Mucosa of rectum (tissue), 2 donors: Measurements from ENCODE around the gene CDK5RAP3.
"Not testable (repeated sequence)": the region's sequence is repeated elsewhere in the genome, so short reads cannot be mapped to it uniquely, and the experiment has no call there.

Source experiments
- H3K27ac ChIP-seq, 2 donors: one replicate each; pipeline ENCODE4 v1.7.0; 2013; ENCODE audit warnings: inconsistent platforms in 2 of 2, low read depth in 2 of 2, low read length in 2 of 2
- H3K27me3 ChIP-seq, 2 donors: one replicate each; pipeline ENCODE4 v1.7.0; 2013; ENCODE audit warnings: low read length in 2 of 2; ENCODE audit not compliant: control insufficient read depth in 2 of 2, insufficient read depth in 2 of 2
- H3K36me3 ChIP-seq, 2 donors: one replicate each; pipeline ENCODE4 v1.7.0; 2013; ENCODE audit warnings: low read length in 2 of 2; ENCODE audit not compliant: control insufficient read depth in 2 of 2, insufficient read depth in 2 of 2
- H3K4me1 ChIP-seq, 2 donors: one replicate each; pipeline ENCODE4 v1.7.0; 2013; ENCODE audit warnings: low read length in 2 of 2, mild to moderate bottlenecking in 1 of 2; ENCODE audit not compliant: control insufficient read depth in 2 of 2, insufficient read depth in 2 of 2
- H3K4me3 ChIP-seq, 2 donors: one replicate each; pipeline ENCODE4 v1.7.0; 2013; ENCODE audit warnings: low read length in 2 of 2
- H3K9ac ChIP-seq, 2 donors: one replicate each; pipeline ENCODE4 v1.7.0; 2013; ENCODE audit warnings: low read length in 2 of 2, low read depth in 1 of 2, mild to moderate bottlenecking in 1 of 2
- H3K9me3 ChIP-seq, 2 donors: one replicate each; pipeline ENCODE4 v1.7.0; 2013; ENCODE audit warnings: low read length in 2 of 2; ENCODE audit not compliant: control insufficient read depth in 2 of 2
- donor health status: healthy.
- donor health status: Normal muscosa, but diverticular disease.

CDK5RAP3 gene

DNA sequence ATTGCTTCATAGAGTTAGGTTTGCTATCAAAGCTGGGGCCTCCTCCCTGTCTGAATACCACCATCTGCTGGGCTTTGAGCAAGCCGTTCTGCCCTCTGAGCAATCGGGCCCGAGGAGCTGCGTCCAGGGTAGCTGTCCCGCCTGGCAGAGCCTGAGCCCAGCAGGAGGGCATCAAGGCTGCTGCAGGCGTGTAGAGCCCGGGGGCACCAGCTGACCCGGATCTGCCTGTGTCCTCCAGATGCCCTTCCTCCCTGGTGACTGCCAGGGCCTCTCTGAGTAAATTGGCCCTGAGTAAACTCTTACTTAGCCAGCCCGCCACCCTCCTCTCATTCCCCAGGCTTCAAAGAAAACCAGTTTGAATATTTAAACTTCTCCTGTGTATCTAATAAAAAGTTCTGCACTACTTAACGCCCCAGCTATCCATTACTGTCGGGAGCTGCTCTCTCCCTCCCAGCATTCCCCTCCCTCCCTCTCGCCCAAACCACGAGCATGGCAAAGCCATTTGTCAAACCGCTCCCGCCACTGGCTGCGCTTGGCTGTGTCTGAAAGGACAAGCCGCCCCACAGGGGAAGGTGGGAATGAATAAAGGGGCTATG is 16.4 kb downstream of the CDK5RAP3 start:
- Histone ChIP-seq H3K9me3 (no peaks in the 10 kb centered on the region), H3K27me3 (no peaks in the 10 kb centered on the region), H3K9ac (no peak overlapping the region), H3K4me1 (peaks cover 0 to 5% of the 10 kb centered on the region in 2 donors), H3K4me3 (no peak overlapping the region), H3K36me3 (peaks cover 4 to 14% of the 10 kb centered on the region in 2 donors), H3K27ac (no peak overlapping the region)

- not testable (repeated sequence) for H3K27ac ChIP-seq, H3K4me1 ChIP-seq, H3K9me3 ChIP-seq, H3K27me3 ChIP-seq, H3K9ac ChIP-seq, H3K36me3 ChIP-seq, H3K4me3 ChIP-seq
Measured at GRCh38 chr17:47988445-47988844, 17.5 kb downstream of the CDK5RAP3 start.

GRCh38 chr17:47989159-47989558 is 18.2 kb downstream of the CDK5RAP3 start:
- Histone ChIP-seq H3K9ac (no peak overlapping the region), H3K4me1 (peaks cover 0 to 5% of the 10 kb centered on the region in 2 donors), H3K9me3 (no peaks in the 10 kb centered on the region), H3K27ac (no peak overlapping the region), H3K4me3 (no peak overlapping the region), H3K27me3 (no peaks in the 10 kb centered on the region), H3K36me3 (no peaks in the 10 kb centered on the region)

DNA sequence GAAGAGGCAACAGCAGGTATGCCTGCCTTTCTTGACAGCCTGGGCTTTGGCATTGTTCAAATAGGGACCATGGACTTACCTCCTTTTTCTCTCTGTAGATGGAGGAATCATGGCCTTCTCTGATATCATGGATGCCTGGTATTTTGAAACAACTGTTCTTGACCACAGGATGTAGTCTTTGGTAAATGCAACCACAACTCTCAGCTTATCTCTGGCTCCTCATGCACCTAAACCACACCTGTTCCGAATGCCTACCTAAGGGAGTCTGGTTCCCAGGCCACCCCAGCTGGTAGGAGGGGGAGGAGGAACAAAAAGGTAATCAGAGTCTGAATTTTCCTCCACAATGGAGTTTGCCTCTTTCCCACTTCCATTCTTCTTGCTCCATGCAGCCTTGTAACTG is 18.8 kb downstream of the CDK5RAP3 start:
- Histone ChIP-seq H3K36me3 (no peaks in the 10 kb centered on the region), H3K4me3 (no peak overlapping the region), H3K9ac (no peak overlapping the region), H3K27me3 (no peaks in the 10 kb centered on the region), H3K9me3 (no peaks in the 10 kb centered on the region), H3K27ac (no peak overlapping the region), H3K4me1 (peaks cover 0 to 5% of the 10 kb centered on the region in 2 donors)

DNA sequence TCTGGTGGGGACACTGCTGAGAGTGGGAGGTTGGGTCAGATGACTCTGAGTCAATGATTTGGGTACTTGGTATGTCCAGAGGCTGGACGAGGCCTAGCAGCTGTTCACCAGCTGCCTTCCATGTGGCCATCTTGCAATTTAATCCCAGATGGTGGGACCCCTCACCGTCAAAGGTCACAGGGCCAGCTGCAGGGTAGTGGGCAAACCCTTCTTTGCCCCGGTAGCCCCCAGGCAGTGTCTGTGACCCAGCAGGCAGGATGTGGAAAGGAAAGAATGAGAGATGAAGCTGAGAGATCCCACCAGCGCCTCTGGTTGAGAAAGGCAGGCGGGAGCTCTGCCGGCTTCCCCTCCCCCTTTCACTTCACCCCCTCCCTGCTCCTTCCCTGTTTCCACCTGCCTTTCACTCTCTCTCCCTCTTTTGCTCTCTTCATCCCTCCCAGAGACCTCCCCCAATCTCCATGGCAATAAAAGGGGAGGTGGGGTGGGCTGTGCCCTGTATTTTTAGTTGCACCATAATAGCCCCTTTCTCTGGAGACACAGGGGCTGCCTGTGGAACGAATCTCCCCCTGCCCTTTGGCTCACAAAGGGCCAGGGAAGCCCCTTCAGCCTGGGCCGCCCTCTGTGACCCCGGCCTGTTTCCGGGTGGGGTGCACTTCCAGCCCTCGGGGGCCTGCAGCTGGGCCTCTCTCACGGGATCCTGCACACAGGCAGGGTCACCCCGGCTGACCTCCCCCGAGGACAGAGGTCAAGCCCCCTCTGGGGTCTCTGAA is 20.2 kb downstream of the CDK5RAP3 start:
- Histone ChIP-seq H3K9me3 (no peaks in the 10 kb centered on the region), H3K4me1 (peaks cover 0 to 5% of the 10 kb centered on the region in 2 donors), H3K27ac (no peak overlapping the region), H3K36me3 (no peaks in the 10 kb centered on the region), H3K27me3 (no peaks in the 10 kb centered on the region), H3K4me3 (no peak overlapping the region), H3K9ac (no peak overlapping the region)

DNA sequence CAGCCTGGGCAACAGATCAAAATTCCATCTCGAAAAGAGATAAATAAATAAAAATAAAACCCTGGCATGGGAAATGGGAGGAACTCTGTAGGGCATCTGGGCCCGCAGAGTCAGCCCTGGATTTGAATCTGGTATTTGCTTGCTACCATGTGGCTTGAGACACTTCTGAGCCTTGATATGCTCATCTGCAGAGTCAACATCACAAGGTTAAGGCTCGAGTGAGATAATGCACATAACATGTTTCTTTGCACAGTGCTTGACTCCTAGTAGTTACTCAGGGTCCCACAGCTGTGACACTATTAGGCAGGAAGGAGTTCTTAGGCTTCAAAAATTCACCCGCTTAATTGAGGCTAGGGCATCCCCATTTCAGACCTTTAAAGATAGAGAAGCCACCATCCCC is 21.3 kb downstream of the CDK5RAP3 start:
- Histone ChIP-seq H3K9me3 (no peaks in the 10 kb centered on the region), H3K36me3 (no peaks in the 10 kb centered on the region), H3K9ac (no peak overlapping the region), H3K27ac (no peak overlapping the region), H3K27me3 (no peaks in the 10 kb centered on the region), H3K4me3 (no peak overlapping the region), H3K4me1 (peaks cover 0 to 3% of the 10 kb centered on the region in 2 donors)

DNA sequence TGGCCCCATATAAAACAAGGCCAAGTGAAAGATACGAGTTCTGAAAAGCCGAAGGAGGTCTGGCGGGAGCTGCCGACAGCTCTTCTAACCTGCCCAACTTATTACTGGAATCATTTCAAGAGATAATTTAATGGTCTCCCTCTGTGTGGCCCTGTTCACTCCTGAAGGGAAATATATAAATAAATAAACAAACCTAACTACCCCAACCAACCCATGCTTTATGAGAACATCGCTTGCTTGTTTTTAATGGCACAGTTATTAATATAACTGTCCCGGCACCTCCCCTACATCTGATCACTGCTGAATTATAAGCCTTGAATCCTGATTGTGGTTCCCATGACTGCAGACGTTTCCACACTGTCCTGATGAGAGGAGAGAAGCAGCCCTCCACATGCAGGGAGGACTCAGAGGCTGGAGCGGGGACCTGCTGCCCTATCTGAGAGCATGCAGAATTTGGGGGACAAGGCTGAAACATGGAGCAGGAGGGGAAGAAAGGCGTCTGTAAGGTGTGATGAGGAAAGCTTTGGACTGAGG is 22.2 kb downstream of the CDK5RAP3 start:
- no peaks in the 10 kb centered on the region for H3K27me3 ChIP-seq
- no peaks in the 10 kb centered on the region for H3K9me3 ChIP-seq
- no peak overlapping the region for H3K27ac ChIP-seq
- H3K4me3 ChIP-seq: no peak overlapping the region
- H3K9ac ChIP-seq: no peak overlapping the region
- no peaks in the 10 kb centered on the region for H3K36me3 ChIP-seq
- H3K4me1 ChIP-seq: no peaks in the 10 kb centered on the region

- Histone ChIP-seq H3K9me3 (no peaks in the 10 kb centered on the region), H3K4me3 (no peak overlapping the region), H3K27me3 (no peaks in the 10 kb centered on the region), H3K27ac (no peak overlapping the region), H3K4me1 (no peaks in the 10 kb centered on the region), H3K9ac (no peak overlapping the region), H3K36me3 (no peaks in the 10 kb centered on the region)
Measured at GRCh38 chr17:47993964-47994363, 23.1 kb downstream of the CDK5RAP3 start.

DNA sequence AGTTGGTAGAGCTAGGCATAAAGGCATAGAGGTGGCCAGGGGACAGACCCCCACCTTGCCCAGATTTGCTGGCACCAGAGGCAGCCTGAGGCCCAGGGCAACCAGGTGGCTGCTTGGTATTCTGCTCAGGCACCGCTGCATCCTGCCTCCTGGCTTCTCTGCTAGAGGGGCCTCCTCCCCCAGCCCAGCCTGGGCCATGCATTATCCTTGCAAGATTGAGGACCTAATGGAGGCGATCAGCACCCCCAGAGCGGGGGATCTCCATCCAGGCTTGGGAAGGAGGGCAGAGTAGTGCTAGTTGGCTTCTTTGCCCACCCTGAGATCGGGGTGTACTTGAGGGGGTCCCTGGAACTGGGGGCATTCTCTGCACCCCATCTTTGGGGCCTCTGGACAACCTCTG is 23.8 kb downstream of the CDK5RAP3 start:
- no peak overlapping the region for H3K27ac ChIP-seq
- H3K36me3 ChIP-seq: no peaks in the 10 kb centered on the region
- H3K4me1 ChIP-seq: no peaks in the 10 kb centered on the region
- no peak overlapping the region for H3K4me3 ChIP-seq
- H3K27me3 ChIP-seq: no peaks in the 10 kb centered on the region
- H3K9me3 ChIP-seq: no peaks in the 10 kb centered on the region
- no peak overlapping the region for H3K9ac ChIP-seq

DNA sequence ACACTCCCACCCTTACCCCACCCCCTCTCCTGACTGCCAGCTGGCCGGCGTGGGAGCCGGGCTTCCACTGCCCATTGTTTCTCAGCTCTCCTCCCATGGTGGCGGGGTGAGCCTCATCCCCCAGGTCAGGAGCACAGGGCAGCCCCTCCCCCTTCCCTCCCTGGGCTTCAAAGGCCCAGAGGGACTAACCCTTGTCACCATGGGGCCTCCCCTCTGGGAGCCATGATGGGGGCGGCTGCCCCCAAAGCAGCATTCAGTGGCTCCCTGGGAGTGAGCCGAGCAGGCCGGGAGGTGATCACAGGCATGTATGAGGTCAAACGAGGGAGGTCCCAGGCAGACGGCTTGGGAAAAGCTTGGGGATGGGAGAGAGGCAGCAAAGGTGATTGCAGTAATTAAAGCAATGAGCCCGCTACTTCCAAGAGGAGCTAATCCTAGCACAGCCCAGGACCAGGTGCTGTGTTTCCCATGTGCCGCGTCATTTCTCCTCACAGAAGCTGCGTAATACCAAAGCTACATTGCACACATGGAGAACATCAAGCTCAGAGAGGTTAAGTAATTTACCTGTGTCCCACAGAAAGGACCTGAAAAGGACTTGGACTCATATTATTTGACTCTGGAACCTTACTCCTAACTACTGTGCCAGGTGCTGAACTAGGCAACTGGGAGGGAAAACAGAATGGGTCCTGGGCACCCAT is 24.5 kb downstream of the CDK5RAP3 start:
- no peak overlapping the region for H3K9ac ChIP-seq
- H3K27ac ChIP-seq: no peak overlapping the region
- no peaks in the 10 kb centered on the region for H3K9me3 ChIP-seq
- H3K27me3 ChIP-seq: no peaks in the 10 kb centered on the region
- no peaks in the 10 kb centered on the region for H3K36me3 ChIP-seq
- H3K4me3 ChIP-seq: no peak overlapping the region
- H3K4me1 ChIP-seq: no peaks in the 10 kb centered on the region
